NCI-H2107 (cell line): ENCODE measurements around the gene MYBL2.
A peak's percentile ranks its signal among the peaks of the same experiment; 100 is the strongest.

Source experiments
- DNase-seq: peaks from one replicate; lab custom pipeline; 2025; lab: John Stamatoyannopoulos, UW

The MYBL2 gene

GRCh38 chr20:43682446-43682845 lies 15.5 kb downstream of the MYBL2 start:
- no peak for DNase-seq

- DNase-seq: no peak
Observed at GRCh38 chr20:43686820-43687219, 19.9 kb downstream of the MYBL2 start.

DNA sequence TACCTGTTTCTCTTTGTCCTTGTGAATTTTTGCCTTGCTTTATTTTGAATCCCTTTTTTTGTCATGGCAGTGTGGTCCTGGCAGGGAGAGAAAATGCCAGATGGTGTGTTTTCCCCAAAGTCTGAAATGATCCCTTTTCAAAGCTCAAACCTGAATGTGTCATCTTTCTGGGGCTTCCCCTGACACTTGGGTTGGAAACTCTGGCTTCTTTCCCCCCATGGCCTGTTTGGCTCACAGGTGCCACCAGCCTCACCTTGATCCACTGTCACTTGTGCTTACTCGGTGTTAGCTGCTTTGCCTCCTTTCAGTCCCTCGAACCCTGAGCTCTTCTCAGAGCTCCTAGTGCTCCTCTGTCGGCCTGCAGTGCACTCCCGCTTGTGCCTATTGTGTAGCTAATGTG lies 22.3 kb downstream of the MYBL2 start:
- DNase-seq: no peak

GRCh38 chr20:43690943-43691598 lies 24.2 kb downstream of the MYBL2 start:
- DNase-seq: no peak

- no peak for DNase-seq
Observed at GRCh38 chr20:43691928-43692524, 25.1 kb downstream of the MYBL2 start.

DNA sequence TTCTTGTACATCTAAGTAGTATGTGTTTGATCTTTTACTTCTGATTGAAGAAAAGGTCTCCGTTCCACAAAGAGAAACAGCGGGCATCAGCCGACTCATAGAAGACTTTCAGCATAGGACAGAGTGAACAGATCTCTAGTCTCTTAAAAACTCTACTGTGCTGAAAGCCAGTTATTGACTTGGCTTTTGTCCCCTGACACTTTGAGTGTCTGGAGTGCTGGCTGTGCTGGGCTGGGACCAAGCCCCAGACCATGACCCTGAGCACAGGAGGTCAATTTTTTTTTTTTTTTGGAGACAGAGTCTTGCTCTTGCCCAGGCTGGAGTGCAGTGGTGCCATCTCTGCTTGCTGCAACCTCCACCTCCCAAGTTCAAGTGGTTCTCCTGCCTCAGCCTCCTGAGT lies 27.8 kb downstream of the MYBL2 start:
- no peak for DNase-seq

- no peak for DNase-seq
Observed at GRCh38 chr20:43695571-43695970, 28.7 kb downstream of the MYBL2 start.

GRCh38 chr20:43699941-43700565 lies 33.1 kb downstream of the MYBL2 start:
- DNase-seq: no peak

DNA sequence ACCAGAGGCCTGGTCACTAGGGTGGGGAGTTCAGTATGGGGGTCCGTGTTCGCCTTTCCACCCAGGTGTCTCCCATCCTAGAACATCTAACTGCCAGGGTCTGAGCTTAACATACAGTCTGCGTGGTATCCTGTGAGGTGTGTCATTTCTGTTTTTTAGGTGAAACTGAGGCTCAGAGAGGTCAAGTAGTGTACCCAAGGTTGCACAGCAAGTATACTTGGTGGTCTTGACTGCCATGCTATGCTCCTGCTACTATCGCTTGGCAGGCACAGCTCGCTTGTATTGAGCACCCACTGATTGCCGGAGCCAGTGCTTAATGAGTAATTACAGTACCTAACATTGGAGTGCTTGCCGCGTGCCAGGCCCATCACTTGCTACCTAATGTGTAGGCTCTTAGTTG lies 33.7 kb downstream of the MYBL2 start:
- DNase-seq: no peak

DNA sequence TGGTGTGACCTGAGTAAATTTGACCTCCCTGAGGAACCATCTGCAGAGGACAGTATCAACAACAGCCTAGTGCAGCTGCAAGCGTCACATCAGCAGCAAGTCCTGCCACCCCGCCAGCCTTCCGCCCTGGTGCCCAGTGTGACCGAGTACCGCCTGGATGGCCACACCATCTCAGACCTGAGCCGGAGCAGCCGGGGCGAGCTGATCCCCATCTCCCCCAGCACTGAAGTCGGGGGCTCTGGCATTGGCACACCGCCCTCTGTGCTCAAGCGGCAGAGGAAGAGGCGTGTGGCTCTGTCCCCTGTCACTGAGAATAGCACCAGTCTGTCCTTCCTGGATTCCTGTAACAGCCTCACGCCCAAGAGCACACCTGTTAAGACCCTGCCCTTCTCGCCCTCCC lies 35.6 kb downstream of the MYBL2 start:
- no peak for DNase-seq

DNA sequence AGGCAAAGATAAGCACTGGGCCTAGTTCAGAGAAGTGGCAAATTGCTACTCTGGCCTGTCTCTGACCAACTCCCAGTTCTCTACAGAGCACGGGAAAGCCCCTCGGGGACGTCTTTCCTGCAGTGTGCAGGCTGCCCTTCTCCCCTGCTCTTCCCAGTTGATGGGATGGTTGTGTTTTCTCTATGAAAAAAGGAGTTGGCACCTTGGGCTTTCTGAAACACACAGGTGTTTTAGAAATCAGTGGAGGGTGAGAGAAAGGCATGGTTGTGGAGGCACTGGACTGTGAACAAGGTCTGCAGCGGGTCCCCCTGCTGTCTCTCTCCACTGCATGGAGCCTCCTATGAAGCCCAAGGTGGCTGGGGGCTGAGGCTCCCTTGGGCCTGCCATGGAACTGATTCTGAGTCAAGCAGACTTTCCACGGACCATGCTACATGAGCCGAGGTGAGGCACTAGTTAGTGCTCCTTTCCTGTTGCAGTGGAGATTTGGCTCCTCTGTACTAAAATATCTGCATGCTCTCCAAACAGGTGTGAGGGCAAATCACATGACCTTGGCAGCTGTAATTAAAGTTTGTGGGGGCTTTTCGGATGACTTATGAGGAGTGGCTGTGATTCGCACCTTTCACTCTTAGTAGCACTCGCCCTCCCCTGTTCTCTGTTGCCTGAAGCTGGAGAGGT lies 43.6 kb downstream of the MYBL2 start:
- no peak for DNase-seq

DNA sequence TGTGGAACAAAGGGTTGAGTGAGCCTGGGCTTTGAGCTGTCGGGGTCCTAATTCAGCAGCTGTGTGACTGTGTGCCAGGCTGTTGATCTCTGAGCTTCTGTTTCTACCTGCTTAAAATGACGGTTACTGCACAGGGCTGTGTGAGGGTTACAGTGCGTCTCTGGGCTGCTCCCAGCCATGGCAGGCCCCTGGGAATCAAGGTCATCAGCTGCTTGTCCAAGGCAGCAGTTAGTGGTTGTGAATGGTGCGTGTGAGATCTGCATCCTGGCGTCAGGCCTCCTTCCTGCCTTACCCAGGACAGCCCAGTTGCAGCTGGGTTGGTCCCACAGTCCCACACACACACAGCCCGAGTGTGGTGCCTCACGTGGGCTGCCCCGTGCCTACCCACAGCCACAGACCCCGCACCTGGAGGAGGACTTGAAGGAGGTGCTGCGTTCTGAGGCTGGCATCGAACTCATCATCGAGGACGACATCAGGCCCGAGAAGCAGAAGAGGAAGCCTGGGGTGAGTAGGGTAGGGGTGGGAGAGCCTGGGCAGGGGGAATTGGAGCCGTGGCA lies 44.3 kb downstream of the MYBL2 start:
- no peak for DNase-seq

DNA sequence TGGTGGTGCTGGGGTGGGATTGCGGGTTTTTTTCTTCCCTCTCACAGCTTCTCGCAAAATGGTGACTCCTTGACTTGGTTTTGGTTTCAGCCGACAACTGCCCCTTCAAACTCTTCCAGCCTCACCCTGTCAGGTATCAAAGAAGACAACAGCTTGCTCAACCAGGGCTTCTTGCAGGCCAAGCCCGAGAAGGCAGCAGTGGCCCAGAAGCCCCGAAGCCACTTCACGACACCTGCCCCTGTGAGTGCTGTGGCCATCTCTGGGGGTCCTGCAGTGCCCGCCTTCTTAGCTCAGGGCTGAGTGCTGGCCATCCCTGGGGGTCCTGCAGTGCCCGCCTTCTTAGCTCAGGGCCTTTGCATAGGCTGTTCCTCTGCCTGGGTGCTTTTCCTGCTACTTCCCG lies 48.1 kb downstream of the MYBL2 start:
- no peak for DNase-seq

DNA sequence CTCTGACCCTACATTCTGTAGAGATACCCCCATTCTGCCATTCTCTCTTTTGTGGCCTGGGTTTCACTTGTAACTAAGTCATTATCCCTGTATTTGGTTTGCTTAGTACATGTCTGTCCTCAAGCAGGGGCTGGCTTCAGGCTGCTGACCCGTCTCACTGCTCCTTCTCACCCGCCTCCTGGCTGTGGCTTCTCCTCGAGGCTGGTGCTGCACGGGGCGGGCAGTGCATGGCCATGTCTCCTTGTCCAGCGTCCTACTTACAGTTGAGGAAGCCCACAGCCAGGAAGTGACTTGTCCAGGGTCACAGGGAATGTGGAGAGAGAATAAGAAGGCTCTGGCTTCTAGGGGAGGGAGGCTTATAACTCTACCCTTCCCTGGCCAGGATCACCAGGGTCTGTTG lies 48.6 kb downstream of the MYBL2 start:
- no peak for DNase-seq

DNA sequence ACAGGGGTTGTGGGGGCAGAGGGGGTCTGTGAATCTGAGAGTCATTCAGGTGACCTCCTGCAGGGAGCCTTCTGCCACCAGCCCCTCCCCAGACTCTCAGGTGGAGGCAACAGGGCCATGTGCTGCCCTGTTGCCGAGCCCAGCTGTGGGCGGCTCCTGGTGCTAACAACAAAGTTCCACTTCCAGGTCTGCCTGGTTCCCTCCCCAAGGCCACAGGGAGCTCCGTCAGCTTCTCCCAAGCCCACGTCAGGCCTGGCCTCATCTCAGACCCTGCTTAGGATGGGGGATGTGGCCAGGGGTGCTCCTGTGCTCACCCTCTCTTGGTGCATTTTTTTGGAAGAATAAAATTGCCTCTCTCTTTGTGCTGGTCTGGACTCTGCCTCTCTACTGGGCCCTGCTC lies 49.2 kb downstream of the MYBL2 start:
- DNase-seq: no peak

- DNase-seq: no peak
Observed at GRCh38 chr20:43716757-43717615, 50.1 kb downstream of the MYBL2 start.

DNA sequence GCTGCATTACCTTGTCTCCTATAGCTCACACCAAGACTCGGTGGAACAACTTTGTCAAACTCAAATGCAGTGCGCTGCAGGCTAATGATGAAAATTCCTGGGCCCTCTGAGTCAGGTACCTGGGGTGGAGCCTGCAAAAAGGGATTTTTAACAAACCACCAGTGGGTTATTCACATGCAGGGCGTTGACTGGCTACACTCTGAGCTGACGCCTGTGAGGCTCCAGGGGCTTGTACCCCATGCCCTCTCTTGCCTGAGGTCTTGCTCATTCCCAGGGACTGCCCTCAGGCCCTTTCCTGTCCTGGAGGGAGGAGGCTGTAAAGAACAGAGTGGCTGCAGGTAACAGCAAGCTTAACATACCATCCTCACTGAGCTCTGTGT lies 50.7 kb downstream of the MYBL2 start:
- DNase-seq: no peak

DNA sequence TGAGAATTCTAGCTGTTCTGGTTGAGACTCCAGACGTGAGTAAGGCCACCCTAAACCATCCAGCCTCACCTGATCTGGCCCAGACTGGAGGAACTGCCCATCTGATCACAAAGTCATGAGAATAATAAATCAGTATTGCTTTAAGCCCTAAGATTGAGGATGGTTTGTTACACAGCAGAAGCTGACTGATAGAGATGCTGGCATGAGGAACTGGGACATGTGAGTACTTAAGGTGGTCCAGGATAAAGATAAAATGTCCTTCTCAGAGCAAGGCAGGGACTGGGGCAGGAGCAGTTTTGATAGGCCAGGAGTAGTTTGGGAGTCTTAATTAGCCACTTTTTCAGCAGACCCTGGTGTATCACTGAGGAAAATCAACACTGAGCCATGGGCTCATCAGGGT lies 53.1 kb downstream of the MYBL2 start:
- DNase-seq: no peak

GRCh38 chr20:43721097-43721428 lies 54.1 kb downstream of the MYBL2 start:
- no peak for DNase-seq

DNA sequence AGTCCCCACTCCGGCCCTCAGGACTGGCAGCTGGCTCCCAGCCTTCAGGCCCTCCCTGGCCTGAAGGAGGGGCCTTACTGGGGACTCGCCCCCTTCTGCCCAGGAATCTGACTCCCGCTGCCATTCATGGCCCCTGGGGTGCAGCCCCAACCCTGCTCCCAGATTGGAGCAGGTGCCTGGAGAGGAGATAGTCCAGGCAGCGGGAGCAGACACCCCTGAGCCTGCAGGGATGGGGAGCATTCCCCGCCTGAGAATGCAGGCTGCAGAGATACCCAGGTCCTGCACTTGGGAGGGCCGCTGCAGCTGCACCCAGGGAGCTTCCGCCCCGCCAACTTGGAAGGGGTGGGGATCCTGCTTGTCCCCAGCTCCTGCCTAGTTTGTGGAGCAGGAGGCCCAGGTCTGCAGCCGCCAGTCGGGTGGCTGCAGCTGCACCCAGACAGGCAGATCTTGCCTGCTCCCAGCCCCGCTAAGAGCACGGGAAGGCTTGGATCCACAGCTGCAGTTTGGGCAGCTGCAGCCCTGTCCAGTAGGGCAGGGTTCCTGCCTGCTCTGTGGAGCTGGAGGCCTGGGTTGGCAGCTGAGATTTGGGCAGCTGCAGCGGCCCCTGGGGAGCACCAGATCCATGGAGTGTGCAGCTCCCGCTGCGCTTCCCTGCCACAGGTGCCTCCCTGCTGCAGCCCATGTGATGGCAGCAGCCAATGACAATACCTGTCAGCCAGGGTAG lies 54.7 kb downstream of the MYBL2 start:
- peak; percentile 64 for DNase-seq

DNA sequence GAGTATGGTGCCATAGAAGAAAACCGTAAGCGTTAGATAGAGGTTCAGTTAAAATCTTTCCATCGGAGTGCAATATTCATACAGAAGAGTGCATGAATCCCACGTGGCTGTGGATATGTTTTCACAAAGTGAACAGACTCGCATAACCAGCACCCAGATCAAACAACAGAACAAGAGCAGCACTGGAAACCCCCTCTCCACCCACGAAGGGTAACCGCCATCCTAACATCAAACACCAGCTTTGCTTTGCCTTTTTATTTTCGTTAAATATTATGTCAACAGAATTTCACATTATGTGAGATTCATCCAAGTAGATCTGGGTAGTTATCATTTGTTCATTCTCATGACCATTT lies 55.2 kb downstream of the MYBL2 start:
- DNase-seq: no peak

DNA sequence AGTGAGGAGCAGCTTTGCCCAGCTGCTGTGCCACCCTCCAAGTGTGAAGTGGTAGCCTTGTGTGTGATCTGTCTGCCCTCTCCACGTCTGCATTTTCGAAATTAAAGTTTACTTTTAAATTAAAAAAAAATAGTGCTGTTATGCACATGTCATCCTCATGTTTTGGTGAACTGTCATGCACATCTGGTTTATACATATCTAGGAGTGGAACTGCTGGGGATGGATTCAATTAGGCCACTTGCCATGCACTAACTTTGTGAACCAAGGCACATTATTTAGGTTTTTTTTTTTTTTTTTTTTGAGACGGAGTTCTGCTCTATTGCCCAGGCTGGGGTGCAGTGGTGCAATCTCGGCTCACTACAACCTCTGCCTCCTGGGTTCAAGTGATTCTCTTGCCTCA lies 56.3 kb downstream of the MYBL2 start:
- no peak for DNase-seq
